Testis (tissue), 3 donors: ENCODE measurements around the gene HNF1B. TPM values are rescaled to one million over a fixed set of nuclear protein-coding genes. Genes with fewer than 3 reads are reported as not detected.

Experiments
- DNase-seq: peaks from one replicate; pipeline ENCODE4 v3.0.0-alpha.2; 2019
- H3K27ac ChIP-seq, 2 donors: fragments of 200-600 bp; sonication (generic); one replicate each; pipeline ENCODE4 v1.5.1; 2019
- H3K27me3 ChIP-seq: fragments of 200-600 bp; sonication (generic); one replicate; pipeline ENCODE4 v1.5.1; 2019
- H3K36me3 ChIP-seq: fragments of 200-600 bp; sonication (generic); one replicate; pipeline ENCODE4 v1.5.1; 2017; ENCODE audit warnings: low read depth; ENCODE audit errors: missing control alignments
- H3K4me1 ChIP-seq: fragments of 200-600 bp; sonication (generic); one replicate; pipeline ENCODE4 v1.5.1; 2019
- H3K4me3 ChIP-seq, 2 donors: fragments of 200-600 bp; sonication (generic); one replicate each; pipeline ENCODE4 v1.5.1; 2017 to 2019
- H3K9me3 ChIP-seq: fragments of 200-600 bp; sonication (generic); one replicate; pipeline ENCODE4 v1.5.1; 2017
- POLR2A ChIP-seq: fragments of 450-650 bp; IDR thresholded peaks from one replicate; pipeline ENCODE4 v1.6.1; 2017; ENCODE audit warnings: antibody characterized with exemption, mild to moderate bottlenecking, moderate library complexity
- WGBS, 2 donors: methylation state at CpG; one replicate each; pipeline ENCODE4 v1.1.5; 2018; 5-methylcytosine and 5-hydroxymethylcytosine counted together
- intact Hi-C: fragments of 100-400 bp; cut with DNase I; formaldehyde crosslinking; loops from one replicate; pipeline ENCODE4 v1.15.1; 2023; ENCODE audit warnings: low total_unique reads
- polyA plus RNA-seq: library from polyadenylated mRNA; stranded (reverse); fragments of 350-450 nt; fragmentation: Illumina TruSeq; extraction: RNeasy Lipid Tissue Mini Kit (QIAGEN cat#74804); gene quantifications from one replicate; pipeline ENCODE4 v1.2.3, GENCODE V29; 2014; ENCODE audit warnings: low read depth, low replicate concordance; ENCODE audit not compliant: insufficient read depth
- total RNA-seq, 2 donors: library from RNA; depleted of rRNA; stranded (reverse); fragments of >200 nt; gene quantifications; one replicate each; pipeline ENCODE4 v1.2.3, GENCODE V29; 2016
- TF ChIP-seq, protein P1 (sequence below), 3 experiments: fragments of 450-650 bp in 2 of 3; fragments of 200-600 bp in 1 of 3; sonication (generic) in 1 of 3; IDR thresholded peaks; one replicate each; pipeline ENCODE4 v1.5.1; 2016 to 2019; ENCODE audit warnings: antibody characterized with exemption in 3 of 3, mild to moderate bottlenecking in 2 of 3, moderate library complexity in 1 of 3

HNF1B gene
- total and polyA plus RNA-seq, 3 donors from 2014 or later: 2.9 to 6.3 (median 3.2) TPM

DNA sequence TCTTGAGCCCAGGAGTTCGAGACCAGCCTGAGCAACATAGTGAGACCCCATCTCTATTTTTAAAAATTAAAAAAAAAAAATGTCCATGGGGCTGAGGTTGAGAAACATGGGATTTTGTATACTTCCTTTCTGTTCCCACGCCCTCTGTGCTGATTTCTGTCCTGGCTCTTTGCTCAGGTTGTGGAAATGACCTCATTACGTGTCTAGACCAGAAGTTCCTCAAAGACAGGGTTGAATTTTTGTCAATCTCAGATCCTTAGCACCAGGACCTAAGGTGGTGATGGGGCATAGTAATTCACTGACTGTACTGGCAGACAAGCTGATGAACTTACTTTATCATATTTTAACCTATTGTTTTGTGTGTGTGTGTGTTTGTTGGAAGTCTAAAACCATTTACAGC, 11.2 kb upstream of the HNF1B start:
- intact Hi-C loops: no loop called here
- Histone ChIP-seq H3K4me3 (no peak overlapping the region), H3K27me3 (no peaks in the 10 kb centered on the region), H3K4me1 (no peaks in the 10 kb centered on the region), H3K9me3 (no peaks in the 10 kb centered on the region), H3K27ac (no peak overlapping the region), H3K36me3 (no peaks in the 10 kb centered on the region)
- 86 to 94% methylated on average over 3 of the region's 3 CpGs for WGBS, 2 donors
- no peak for DNase-seq
- TF ChIP-seq POLR2A: no peak
- TF ChIP-seq, protein P1, sequence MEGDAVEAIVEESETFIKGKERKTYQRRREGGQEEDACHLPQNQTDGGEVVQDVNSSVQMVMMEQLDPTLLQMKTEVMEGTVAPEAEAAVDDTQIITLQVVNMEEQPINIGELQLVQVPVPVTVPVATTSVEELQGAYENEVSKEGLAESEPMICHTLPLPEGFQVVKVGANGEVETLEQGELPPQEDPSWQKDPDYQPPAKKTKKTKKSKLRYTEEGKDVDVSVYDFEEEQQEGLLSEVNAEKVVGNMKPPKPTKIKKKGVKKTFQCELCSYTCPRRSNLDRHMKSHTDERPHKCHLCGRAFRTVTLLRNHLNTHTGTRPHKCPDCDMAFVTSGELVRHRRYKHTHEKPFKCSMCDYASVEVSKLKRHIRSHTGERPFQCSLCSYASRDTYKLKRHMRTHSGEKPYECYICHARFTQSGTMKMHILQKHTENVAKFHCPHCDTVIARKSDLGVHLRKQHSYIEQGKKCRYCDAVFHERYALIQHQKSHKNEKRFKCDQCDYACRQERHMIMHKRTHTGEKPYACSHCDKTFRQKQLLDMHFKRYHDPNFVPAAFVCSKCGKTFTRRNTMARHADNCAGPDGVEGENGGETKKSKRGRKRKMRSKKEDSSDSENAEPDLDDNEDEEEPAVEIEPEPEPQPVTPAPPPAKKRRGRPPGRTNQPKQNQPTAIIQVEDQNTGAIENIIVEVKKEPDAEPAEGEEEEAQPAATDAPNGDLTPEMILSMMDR (IDR thresholded peaks at IDR 0.05): no peak

DNA sequence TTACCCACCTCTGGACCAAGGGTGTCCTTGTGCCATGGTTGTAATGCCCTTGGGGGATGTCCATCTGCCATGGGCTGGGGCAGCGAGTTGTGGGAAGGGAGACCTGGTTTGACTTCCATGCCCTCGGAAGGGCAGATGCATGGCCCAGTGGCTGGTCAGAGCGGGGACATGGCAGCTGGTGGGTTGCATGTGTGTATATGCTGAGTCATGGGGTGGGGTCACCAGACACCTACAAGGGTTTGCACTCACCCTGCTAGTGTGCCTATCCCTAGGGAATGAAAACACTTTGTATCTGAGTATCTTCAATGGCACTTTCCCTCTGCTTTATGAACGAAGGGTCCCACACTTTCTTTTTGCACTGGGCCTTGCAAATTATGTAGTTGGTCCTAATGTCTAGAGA, 10.6 kb upstream of the HNF1B start:
- no peak for DNase-seq
- 93 to 100% methylated on average over 1 to 4 of the region's 4 CpGs for whole genome bisulfite sequencing, 2 donors

DNA sequence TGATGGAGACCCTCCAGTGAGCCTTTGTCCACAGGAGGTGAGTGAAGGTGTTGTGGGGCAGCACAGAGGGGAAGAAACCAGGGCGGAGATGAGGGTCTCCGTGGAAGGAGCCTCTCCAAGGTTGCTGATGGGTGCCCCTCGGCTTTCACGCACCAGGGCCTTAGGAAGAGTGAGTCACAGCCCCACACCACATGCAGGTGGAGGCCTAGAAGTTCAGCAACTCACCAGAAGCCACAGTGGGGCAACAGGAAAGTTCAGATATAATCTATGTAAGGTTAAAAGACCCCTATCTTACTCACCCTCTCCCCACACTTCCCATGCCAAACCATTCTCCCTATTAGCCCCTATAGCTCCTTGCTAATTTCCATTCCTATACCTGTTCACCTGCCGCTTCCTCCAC, 9.5 kb upstream of the HNF1B start:
- Histone ChIP-seq H3K4me3 (no peak overlapping the region), H3K27me3 (no peaks in the 10 kb centered on the region), H3K36me3 (no peaks in the 10 kb centered on the region), H3K4me1 (no peaks in the 10 kb centered on the region), H3K27ac (no peak overlapping the region), H3K9me3 (no peaks in the 10 kb centered on the region)
- TF ChIP-seq POLR2A: no peak
- TF ChIP-seq, protein P1 (IDR thresholded peaks at IDR 0.05): no peak
- DNase-seq: no peak
- intact Hi-C loops: no loop called here
- WGBS, 2 donors: 91 to 100% methylated on average over 1 to 5 of the region's 5 CpGs

More for the DNA sequence above, 10.6 kb upstream of the HNF1B start:
- H3K36me3 ChIP-seq: no peaks in the 10 kb centered on the region
- no peak overlapping the region for H3K4me3 ChIP-seq
- no peak for TF ChIP-seq POLR2A
- TF ChIP-seq, protein P1 (IDR thresholded peaks at IDR 0.05): no peak
- intact Hi-C loops: no loop called here
- no peaks in the 10 kb centered on the region for H3K4me1 ChIP-seq
- H3K9me3 ChIP-seq: no peaks in the 10 kb centered on the region
- H3K27me3 ChIP-seq: no peaks in the 10 kb centered on the region
- no peak overlapping the region for H3K27ac ChIP-seq

- WGBS, 2 donors: 79 to 81% methylated on average over 4 to 5 of the region's 5 CpGs
- Histone ChIP-seq H3K4me3 (no peak overlapping the region), H3K4me1 (no peaks in the 10 kb centered on the region), H3K27ac (no peak overlapping the region), H3K9me3 (no peaks in the 10 kb centered on the region), H3K27me3 (no peaks in the 10 kb centered on the region), H3K36me3 (no peaks in the 10 kb centered on the region)
- DNase-seq: no peak
- intact Hi-C loops: no loop called here
- TF ChIP-seq, protein P1 (IDR thresholded peaks at IDR 0.05): no peak
These were observed 7.6 kb upstream of the HNF1B start for GRCh38 chr17:37752482-37752881.

- WGBS, 2 donors: 84 to 85% methylated on average over 10 of the region's 10 CpGs
- no peaks in the 10 kb centered on the region for H3K27me3 ChIP-seq
These were observed 6.1 kb upstream of the HNF1B start for GRCh38 chr17:37750768-37751475.

More at GRCh38 chr17:37750768-37751475, 6.1 kb upstream of the HNF1B start:
- Histone ChIP-seq H3K9me3 (no peaks in the 10 kb centered on the region), H3K4me1 (no peaks in the 10 kb centered on the region), H3K4me3 (no peak overlapping the region), H3K36me3 (no peaks in the 10 kb centered on the region), H3K27ac (no peak overlapping the region)
- no peak for TF ChIP-seq POLR2A
- TF ChIP-seq, protein P1 (IDR thresholded peaks at IDR 0.05): no peak
- no peak for DNase-seq
- intact Hi-C loops: no loop called here
